ENCODE data around the gene SCO1.

SCO1 gene

DNA sequence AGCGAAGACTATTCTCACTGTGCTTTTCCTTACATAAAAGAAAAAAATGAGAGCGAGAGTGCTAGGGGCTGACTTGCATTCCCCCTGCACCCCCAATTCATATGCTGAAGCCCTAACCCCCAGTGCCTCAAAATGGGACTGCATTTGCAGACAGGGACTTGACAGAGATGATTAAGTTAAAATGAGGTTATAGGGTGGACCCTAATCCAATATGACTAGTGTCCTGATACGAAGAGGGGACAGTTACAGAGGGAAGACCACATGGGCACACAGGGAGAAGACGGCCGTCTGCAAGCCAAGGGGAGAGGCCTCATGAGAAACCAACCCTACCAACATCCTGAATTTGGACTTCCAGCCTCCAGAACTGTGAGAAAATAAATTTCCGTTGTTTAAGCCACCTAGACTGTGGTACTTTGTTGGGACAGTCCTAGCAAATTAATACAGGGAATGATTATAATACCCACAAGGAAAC lies 34.1 kb upstream of the SCO1 start:
- no peak for DNase-seq

GRCh38 chr17:10730247-10730646 lies 32.9 kb upstream of the SCO1 start:
- DNase-seq: peak; percentile 37 to 44

More for the DNA sequence above, 34.1 kb upstream of the SCO1 start:
- TF ChIP-seq POLR2A (IDR thresholded peaks at IDR 0.05; ENCODE audit: low read length) (no peak), GATA1 (IDR thresholded peaks at IDR 0.05; ENCODE audit: low read depth, low read length) (no peak)

- TF ChIP-seq GATA1 (IDR thresholded peaks at IDR 0.05; ENCODE audit: low read depth, low read length) (no peak), POLR2A (IDR thresholded peaks at IDR 0.05; ENCODE audit: low read length) (peak; percentile 45)
- peak; percentile 76 for DNase-seq
These were observed 32.2 kb upstream of the SCO1 start, which contains the start of gene TMEM220 for GRCh38 chr17:10729334-10730193. TMEM220 (minus strand) TSS chr17:10730023; CDS start chr17:10729851, 172 bp downstream.

GRCh38 chr17:10728331-10728892 lies 31.1 kb upstream of the SCO1 start:
- DNase-seq: no peak
- TF ChIP-seq POLR2A (IDR thresholded peaks at IDR 0.05; ENCODE audit: low read length) (no peak), GATA1 (IDR thresholded peaks at IDR 0.05; ENCODE audit: low read depth, low read length) (no peak)

- DNase-seq: no peak
- TF ChIP-seq POLR2A (IDR thresholded peaks at IDR 0.05; ENCODE audit: low read length): no peak
- TF ChIP-seq GATA1 (IDR thresholded peaks at IDR 0.05; ENCODE audit: low read depth, low read length): no peak
These were observed 29.9 kb upstream of the SCO1 start for GRCh38 chr17:10727192-10727591.

GRCh38 chr17:10726196-10726595 lies 28.9 kb upstream of the SCO1 start:
- DNase-seq: no peak
- TF ChIP-seq GATA1 (IDR thresholded peaks at IDR 0.05; ENCODE audit: low read depth, low read length): no peak
- TF ChIP-seq POLR2A (IDR thresholded peaks at IDR 0.05; ENCODE audit: low read length): no peak

- TF ChIP-seq POLR2A (IDR thresholded peaks at IDR 0.05; ENCODE audit: low read length) (no peak), GATA1 (IDR thresholded peaks at IDR 0.05; ENCODE audit: low read depth, low read length) (no peak)
- DNase-seq: no peak
These were observed 27.9 kb upstream of the SCO1 start for GRCh38 chr17:10725262-10725661.

DNA sequence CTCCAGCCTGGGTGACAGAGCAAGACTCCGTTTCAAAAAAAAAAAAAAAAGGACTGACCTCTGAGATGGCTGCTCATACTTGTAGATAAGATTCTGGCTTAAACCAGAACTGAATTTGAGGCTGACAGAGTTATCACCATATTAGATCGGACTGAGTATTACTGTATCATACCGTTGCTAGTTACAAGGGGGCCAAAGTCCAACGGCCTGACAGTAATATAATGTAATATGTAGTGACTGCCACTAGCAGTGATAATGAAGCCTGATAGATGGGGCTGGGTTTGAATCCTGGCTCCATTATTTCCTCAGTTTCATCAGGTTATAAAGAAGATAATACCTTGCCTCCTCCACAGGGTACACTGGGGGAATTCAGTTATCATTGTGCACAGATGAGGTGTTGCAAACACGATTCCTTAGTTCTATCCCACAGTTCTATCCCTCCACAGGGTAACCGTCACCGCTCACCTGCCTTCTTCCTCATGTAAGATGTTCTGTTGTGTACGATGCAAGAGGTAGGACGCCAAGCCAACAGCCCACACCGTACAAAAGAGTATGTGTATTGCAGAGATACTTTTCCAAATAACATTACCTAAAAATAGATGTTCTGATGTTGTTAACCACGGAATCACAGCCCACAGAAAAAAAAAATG lies 27.3 kb upstream of the SCO1 start:
- DNase-seq: peak; percentile 8 to 20
- TF ChIP-seq POLR2A (IDR thresholded peaks at IDR 0.05; ENCODE audit: low read length): no peak
- no peak for TF ChIP-seq GATA1 (IDR thresholded peaks at IDR 0.05; ENCODE audit: low read depth, low read length)

- no peak for TF ChIP-seq GATA1 (IDR thresholded peaks at IDR 0.05; ENCODE audit: low read depth, low read length)
- TF ChIP-seq POLR2A (IDR thresholded peaks at IDR 0.05; ENCODE audit: low read length): no peak
These were observed 21.2 kb upstream of the SCO1 start for GRCh38 chr17:10718547-10718946.

GRCh38 chr17:10716218-10716617 lies 18.9 kb upstream of the SCO1 start:
- no peak for DNase-seq
- no peak for TF ChIP-seq GATA1 (IDR thresholded peaks at IDR 0.05; ENCODE audit: low read depth, low read length)
- TF ChIP-seq POLR2A (IDR thresholded peaks at IDR 0.05; ENCODE audit: low read length): no peak

More at GRCh38 chr17:10718547-10718946, 21.2 kb upstream of the SCO1 start:
- DNase-seq: no peak

DNA sequence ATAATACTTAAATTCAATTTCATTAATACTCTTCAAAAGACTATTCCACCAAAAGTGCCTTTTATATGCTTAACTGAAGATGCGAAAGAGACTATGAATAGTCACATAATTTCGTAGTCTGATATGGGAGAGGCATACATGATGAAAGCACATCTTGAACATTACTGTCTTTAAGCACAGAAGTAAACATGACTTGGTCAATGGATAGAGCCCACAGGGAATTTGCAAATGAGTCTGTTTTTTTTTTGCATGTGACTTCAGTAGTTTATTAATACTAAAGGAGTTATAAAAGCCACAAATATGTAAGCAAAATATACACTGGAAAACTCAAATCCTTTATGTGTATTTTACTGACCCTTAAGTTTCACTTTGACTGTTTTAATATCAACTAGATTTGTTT lies 16.0 kb upstream of the SCO1 start:
- DNase-seq: no peak
- TF ChIP-seq GATA1 (IDR thresholded peaks at IDR 0.05; ENCODE audit: low read depth, low read length): no peak
- TF ChIP-seq POLR2A (IDR thresholded peaks at IDR 0.05; ENCODE audit: low read length): no peak

- DNase-seq: no peak
- TF ChIP-seq GATA1 (IDR thresholded peaks at IDR 0.05; ENCODE audit: low read depth, low read length): no peak
- TF ChIP-seq POLR2A (IDR thresholded peaks at IDR 0.05; ENCODE audit: low read length): no peak
These were observed 8.4 kb upstream of the SCO1 start for GRCh38 chr17:10705727-10706126.

DNA sequence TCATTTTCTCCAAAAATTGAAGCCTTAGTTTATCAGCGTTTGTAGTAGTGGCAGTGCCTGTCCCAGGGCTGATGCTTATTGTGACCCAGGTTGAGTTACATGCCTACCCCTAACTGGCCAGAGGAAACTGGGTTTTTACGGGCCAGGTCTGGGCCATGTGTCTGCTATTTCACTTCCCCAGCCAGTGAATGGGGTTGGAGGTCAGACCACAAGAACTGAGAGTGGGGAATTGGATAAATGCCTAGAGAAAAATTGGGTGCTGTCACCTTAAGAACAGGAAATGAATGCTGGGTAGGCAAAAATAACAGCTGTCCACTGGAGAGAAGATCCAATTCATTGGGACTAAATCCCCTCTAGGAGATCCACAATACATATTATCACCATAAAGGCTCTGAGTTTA lies 5.2 kb upstream of the SCO1 start:
- no peak for DNase-seq
- TF ChIP-seq GATA1 (IDR thresholded peaks at IDR 0.05; ENCODE audit: low read depth, low read length) (no peak), POLR2A (IDR thresholded peaks at IDR 0.05; ENCODE audit: low read length) (no peak)

GRCh38 chr17:10699856-10700255 lies 2.5 kb upstream of the SCO1 start:
- DNase-seq: no peak
- TF ChIP-seq POLR2A (IDR thresholded peaks at IDR 0.05; ENCODE audit: low read length): no peak
- no peak for TF ChIP-seq GATA1 (IDR thresholded peaks at IDR 0.05; ENCODE audit: low read depth, low read length)
